GM19193 (cell line): ENCODE data around the gene TTC23.

Source experiments
- POLR2A ChIP-seq: IDR thresholded peaks from 4 replicates; pipeline ENCODE4 v1.6.1; 2011; ENCODE audit not compliant: insufficient read depth, insufficient read length; ENCODE audit errors: extremely low read depth

The TTC23 gene

GRCh38 chr15:99130765-99131440 lies 118.5 kb downstream of the TTC23 start:
- no peak for TF ChIP-seq POLR2A

GRCh38 chr15:99130314-99130713 lies 119.1 kb downstream of the TTC23 start:
- TF ChIP-seq POLR2A, result no peak

- TF ChIP-seq POLR2A, result no peak
Observed at GRCh38 chr15:99129644-99130043, 119.7 kb downstream of the TTC23 start.

GRCh38 chr15:99128411-99128810 lies 121.0 kb downstream of the TTC23 start:
- TF ChIP-seq POLR2A, result no peak

GRCh38 chr15:99127773-99128172 lies 121.6 kb downstream of the TTC23 start:
- no peak for TF ChIP-seq POLR2A

- no peak for TF ChIP-seq POLR2A
Observed at GRCh38 chr15:99126930-99127329, 122.5 kb downstream of the TTC23 start.

GRCh38 chr15:99126131-99126588 lies 123.2 kb downstream of the TTC23 start:
- no peak for TF ChIP-seq POLR2A

- no peak for TF ChIP-seq POLR2A
Observed at GRCh38 chr15:99125061-99125891, 124.1 kb downstream of the TTC23 start.

- TF ChIP-seq POLR2A, result no peak
Observed at GRCh38 chr15:99124641-99125040, 124.7 kb downstream of the TTC23 start.

GRCh38 chr15:99123713-99124451 lies 125.5 kb downstream of the TTC23 start:
- TF ChIP-seq POLR2A, result no peak

GRCh38 chr15:99122831-99123712 lies 126.3 kb downstream of the TTC23 start:
- TF ChIP-seq POLR2A, result no peak

- no peak for TF ChIP-seq POLR2A
Observed at GRCh38 chr15:99121691-99122410, 127.5 kb downstream of the TTC23 start.

- no peak for TF ChIP-seq POLR2A
Observed at GRCh38 chr15:99121207-99121606, 128.2 kb downstream of the TTC23 start.

- TF ChIP-seq POLR2A, result no peak
Observed at GRCh38 chr15:99120050-99120777, 129.2 kb downstream of the TTC23 start.
